Measurements from ENCODE around the gene C1orf35. TPM values are rescaled to one million over a fixed set of nuclear protein-coding genes. Genes with fewer than 3 reads are reported as not detected.

Gene C1orf35
- total RNA-seq, 1 donor from 2014 or later = 2.4 TPM

DNA sequence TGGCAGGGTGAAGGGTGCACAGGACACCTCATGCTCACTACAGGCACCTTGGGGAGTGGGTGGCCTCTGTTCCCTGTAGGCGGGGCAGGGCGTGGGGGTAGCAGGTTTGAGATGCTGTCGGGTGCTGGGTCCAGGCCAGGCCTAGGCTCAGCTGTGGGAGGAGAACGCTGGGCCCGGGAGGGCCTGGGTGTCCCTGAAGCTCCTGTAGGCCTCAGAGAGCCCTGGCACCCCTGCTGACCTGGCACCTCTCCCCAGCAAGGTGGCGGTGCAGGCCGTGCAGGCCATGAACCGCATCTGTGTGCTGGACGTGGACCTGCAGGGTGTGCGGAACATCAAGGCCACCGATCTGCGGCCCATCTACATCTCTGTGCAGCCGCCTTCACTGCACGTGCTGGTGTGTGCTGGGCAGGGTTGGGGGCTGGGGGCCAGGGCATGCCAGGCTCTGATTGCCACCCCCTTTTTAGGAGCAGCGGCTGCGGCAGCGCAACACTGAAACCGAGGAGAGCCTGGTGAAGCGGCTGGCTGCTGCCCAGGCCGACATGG, 44.1 kb upstream of the C1orf35 start:
- peaks cover 22 to 37% of the 10 kb centered on the region in 2 donors for H3K36me3 ChIP-seq
- no peak overlapping the region for H3K27ac ChIP-seq
- no peak overlapping the region for H3K4me3 ChIP-seq
- H3K27me3 ChIP-seq = no peaks in the 10 kb centered on the region
- DNase-seq (ENCODE audit: low spot score in 2 of 2) = peak in 1 of 2 donors; percentile 64
- peaks cover 13 to 52% of the 10 kb centered on the region in 2 donors for H3K4me1 ChIP-seq
- intact Hi-C loops (cut with DNase I) = no loop called here
- TF ChIP-seq, protein P1, sequence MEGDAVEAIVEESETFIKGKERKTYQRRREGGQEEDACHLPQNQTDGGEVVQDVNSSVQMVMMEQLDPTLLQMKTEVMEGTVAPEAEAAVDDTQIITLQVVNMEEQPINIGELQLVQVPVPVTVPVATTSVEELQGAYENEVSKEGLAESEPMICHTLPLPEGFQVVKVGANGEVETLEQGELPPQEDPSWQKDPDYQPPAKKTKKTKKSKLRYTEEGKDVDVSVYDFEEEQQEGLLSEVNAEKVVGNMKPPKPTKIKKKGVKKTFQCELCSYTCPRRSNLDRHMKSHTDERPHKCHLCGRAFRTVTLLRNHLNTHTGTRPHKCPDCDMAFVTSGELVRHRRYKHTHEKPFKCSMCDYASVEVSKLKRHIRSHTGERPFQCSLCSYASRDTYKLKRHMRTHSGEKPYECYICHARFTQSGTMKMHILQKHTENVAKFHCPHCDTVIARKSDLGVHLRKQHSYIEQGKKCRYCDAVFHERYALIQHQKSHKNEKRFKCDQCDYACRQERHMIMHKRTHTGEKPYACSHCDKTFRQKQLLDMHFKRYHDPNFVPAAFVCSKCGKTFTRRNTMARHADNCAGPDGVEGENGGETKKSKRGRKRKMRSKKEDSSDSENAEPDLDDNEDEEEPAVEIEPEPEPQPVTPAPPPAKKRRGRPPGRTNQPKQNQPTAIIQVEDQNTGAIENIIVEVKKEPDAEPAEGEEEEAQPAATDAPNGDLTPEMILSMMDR (IDR thresholded peaks at IDR 0.05) = no peak
- no peaks in the 10 kb centered on the region for H3K9me3 ChIP-seq

DNA sequence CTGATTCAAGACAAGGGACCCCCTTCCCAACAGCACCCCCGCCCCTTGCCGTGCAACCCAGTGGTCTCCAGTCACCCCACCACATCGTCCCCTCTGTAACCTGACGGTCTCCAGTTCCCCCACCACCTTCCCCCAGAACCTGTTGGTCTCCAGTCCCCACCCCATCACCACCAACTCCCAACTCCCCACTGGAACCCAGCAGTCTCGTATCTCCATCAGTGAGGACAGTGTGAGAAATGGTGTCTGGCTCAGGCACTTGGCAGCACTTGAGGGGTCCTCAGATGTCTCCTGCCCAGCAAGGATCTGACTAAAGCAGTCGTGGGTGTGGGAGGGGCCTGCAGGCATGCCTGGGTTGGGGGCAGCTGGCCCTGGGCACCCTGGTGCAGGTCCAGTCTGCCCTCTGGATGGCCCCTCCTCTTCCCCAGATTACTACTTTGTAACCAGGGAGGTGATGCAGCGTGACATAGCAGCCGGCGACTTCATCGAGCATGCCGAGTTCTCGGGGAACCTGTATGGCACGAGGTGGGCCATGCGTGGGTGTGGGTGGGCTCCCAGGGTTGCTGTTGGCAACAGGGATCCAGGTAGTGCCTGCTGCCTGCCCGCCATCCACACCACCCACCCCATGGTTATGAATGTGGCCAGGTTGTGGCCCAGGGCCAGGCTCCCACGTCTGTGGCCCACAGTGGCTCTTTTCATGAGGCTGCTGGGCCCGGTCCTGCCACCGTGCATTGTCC, 43.5 kb upstream of the C1orf35 start:
- intact Hi-C loops (cut with DNase I) = no loop called here
- Histone ChIP-seq H3K4me1 (peaks cover 19 to 55% of the 10 kb centered on the region in 2 donors), H3K27me3 (no peaks in the 10 kb centered on the region), H3K9me3 (no peaks in the 10 kb centered on the region), H3K27ac (no peak overlapping the region), H3K4me3 (no peak overlapping the region), H3K36me3 (peaks cover 27 to 38% of the 10 kb centered on the region in 2 donors)
- peak in 1 of 2 donors; percentile 64 for DNase-seq (ENCODE audit: low spot score in 2 of 2)
- TF ChIP-seq, protein P1 (IDR thresholded peaks at IDR 0.05) = no peak

DNA sequence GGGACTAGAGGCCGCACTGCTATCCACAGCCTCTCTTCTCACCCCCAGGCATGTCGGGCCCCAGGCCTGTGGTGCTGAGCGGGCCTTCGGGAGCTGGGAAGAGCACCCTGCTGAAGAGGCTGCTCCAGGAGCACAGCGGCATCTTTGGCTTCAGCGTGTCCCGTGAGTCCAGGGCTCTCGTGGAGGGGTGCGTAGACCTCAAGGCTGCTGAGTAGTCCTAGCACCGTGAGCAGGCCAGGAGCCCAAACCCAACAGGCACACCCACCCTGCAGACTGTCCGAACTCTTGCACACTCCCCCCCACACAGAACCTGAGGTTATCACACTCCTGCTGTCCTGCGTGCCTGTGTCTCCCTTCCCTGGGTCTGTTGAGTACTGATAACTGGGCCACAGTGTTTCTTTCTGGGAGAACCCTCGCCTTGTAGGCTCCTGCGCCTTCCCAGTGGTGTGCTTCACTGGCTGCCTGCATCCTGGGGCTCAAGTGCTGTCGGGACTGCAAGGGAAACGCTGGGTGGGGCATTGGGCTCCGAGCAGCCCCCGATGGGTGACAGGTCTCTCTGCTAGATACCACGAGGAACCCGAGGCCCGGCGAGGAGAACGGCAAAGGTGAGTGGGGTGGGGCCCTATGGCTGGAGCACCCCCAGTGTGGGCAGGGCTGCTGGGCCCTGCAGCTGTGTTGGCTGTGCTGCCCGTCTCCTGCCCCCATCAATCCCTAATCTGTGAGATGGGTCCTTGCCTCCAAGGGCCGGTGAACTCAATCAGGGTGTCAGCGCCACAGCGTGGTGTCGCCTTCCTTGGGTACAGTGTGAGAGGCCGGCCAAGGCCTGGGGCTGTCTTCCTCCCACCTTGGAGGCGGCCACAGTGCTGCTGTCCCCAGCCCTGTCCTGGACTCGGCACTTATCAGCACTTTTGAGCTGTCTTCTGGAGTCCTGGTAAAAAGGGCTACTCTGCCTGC, 42.6 kb upstream of the C1orf35 start:
- H3K4me1 ChIP-seq = peaks cover 26 to 51% of the 10 kb centered on the region in 2 donors
- TF ChIP-seq, protein P1 (IDR thresholded peaks at IDR 0.05) = no peak
- peak in 1 of 2 donors; percentile 62 for DNase-seq (ENCODE audit: low spot score in 2 of 2)
- no peaks in the 10 kb centered on the region for H3K9me3 ChIP-seq
- H3K27me3 ChIP-seq = no peaks in the 10 kb centered on the region
- H3K4me3 ChIP-seq = no peak overlapping the region
- H3K27ac ChIP-seq = no peak overlapping the region
- peaks cover 29 to 38% of the 10 kb centered on the region in 2 donors for H3K36me3 ChIP-seq
- intact Hi-C loops (cut with DNase I) = no loop called here

DNA sequence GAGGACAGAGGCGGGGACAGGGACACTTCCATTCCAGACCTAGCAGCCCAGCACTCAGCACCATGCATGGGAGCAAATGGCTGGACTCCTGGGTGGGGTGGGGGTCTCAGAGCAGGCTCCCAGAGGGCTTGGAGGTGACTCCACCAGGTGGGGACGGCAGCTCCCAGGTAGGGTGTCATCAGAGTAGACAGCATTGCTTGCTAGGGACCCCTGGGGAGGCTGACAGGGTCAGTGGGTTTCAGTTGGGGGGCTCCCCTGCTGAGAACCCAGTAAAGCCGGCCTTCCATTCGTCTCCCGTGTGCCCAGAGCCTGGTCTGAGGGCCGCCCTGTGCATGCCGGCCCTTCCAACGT, 41.8 kb upstream of the C1orf35 start:
- Histone ChIP-seq H3K27ac (peak overlapping the region in 1 of 2 donors; percentile 27), H3K4me3 (no peak overlapping the region), H3K9me3 (no peaks in the 10 kb centered on the region), H3K36me3 (peaks cover 29 to 38% of the 10 kb centered on the region in 2 donors), H3K27me3 (no peaks in the 10 kb centered on the region), H3K4me1 (peaks cover 21 to 44% of the 10 kb centered on the region in 2 donors)
- intact Hi-C loops (cut with DNase I) = no loop called here
- TF ChIP-seq, protein P1 (IDR thresholded peaks at IDR 0.05) = no peak
- DNase-seq (ENCODE audit: low spot score in 2 of 2) = no peak

DNA sequence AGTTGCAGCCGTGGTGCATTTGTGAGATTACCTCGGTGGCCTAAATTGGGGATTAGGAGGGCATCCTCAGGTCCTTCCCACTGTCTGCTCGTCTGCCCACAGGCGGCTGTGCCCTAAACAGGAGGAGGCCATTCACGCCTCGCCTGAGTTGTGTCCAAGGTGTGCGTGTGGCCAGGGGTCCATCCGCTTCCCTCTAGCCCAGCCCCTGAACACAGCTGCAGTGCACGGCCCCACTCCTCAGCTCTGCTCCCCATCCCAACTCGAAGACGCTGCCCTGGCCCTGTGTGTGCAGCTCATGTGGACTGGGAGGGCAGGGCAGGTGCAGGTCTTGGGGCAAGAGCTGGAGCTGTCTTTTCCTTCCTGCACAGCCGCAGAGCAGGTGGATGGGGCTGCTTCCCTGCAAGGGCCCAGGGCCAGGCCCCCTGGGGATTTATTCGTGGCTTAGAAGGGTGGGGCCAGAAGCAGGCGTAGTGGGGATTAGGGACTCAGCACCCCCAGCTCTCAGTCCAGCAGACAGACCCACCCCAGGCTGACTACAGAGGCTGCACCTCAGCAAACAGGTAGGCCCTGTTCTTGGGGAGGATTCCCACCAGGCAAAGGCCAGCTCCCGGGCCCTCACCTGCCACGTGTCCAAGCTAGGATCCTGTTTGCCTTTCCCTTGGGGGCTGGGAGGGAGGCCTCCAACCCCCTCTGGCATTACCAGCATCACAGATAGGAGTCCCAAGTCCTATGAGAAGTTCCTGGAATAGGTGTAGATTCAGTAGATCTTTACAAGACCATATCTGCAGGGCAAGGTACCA, 41.3 kb upstream of the C1orf35 start:
- Histone ChIP-seq H3K36me3 (peaks cover 29 to 38% of the 10 kb centered on the region in 2 donors), H3K27ac (no peak overlapping the region), H3K27me3 (no peaks in the 10 kb centered on the region), H3K9me3 (no peaks in the 10 kb centered on the region), H3K4me1 (peaks cover 18 to 39% of the 10 kb centered on the region in 2 donors), H3K4me3 (no peak overlapping the region)
- TF ChIP-seq, protein P1 (IDR thresholded peaks at IDR 0.05) = no peak
- intact Hi-C loops (cut with DNase I) = no loop called here
- DNase-seq (ENCODE audit: low spot score in 2 of 2) = no peak

Measured in ascending aorta (tissue), 2 donors.